SJCRH30 (cell line): Measurements from ENCODE around the gene FER. TPM values are rescaled to one million over a fixed set of nuclear protein-coding genes. Genes with fewer than 3 reads are reported as not detected.
A peak's percentile ranks its signal among the peaks of the same experiment; 100 is the strongest.

ENCODE experiments used
- DNase-seq, 2 experiments: peaks; one replicate each; pipeline ENCODE4 v3.0.0-alpha.2; 2015 to 2020
- H3K27ac ChIP-seq: fragments of 250-450 bp; sonication (Bioruptor Pico); 2 replicates; pipeline ENCODE4 v1.5.1; 2020; ENCODE audit warnings: mild to moderate bottlenecking, moderate library complexity
- H3K27me3 ChIP-seq: fragments of 250-450 bp; sonication (Bioruptor Pico); 2 replicates; pipeline ENCODE4 v1.5.1; 2020; ENCODE audit warnings: mild to moderate bottlenecking, moderate library complexity
- H3K36me3 ChIP-seq: fragments of 250-450 bp; sonication (Bioruptor Pico); 2 replicates; pipeline ENCODE4 v1.5.1; 2020; ENCODE audit warnings: mild to moderate bottlenecking, moderate library complexity
- H3K4me1 ChIP-seq: fragments of 250-450 bp; sonication (Bioruptor Pico); 2 replicates; pipeline ENCODE4 v1.5.1; 2020; ENCODE audit warnings: mild to moderate bottlenecking, moderate library complexity
- H3K4me3 ChIP-seq: fragments of 250-450 bp; sonication (Bioruptor Pico); 2 replicates; pipeline ENCODE4 v1.5.1; 2020; ENCODE audit warnings: mild to moderate bottlenecking, moderate library complexity
- H3K9me3 ChIP-seq: fragments of 250-450 bp; sonication (Bioruptor Pico); replicated peaks from 2 replicates; pipeline ENCODE4 v1.5.1; 2020; ENCODE audit warnings: mild to moderate bottlenecking, moderate library complexity
- total RNA-seq: library from RNA; depleted of rRNA; stranded (reverse); fragments of >200 nt; shearing (Covaris generic); gene quantifications from 2 replicates; pipeline ENCODE4 v1.2.3, GENCODE V29; 2014

Gene FER
- total RNA-seq, 1 experiment from 2014 or later = 17.6 TPM

DNA sequence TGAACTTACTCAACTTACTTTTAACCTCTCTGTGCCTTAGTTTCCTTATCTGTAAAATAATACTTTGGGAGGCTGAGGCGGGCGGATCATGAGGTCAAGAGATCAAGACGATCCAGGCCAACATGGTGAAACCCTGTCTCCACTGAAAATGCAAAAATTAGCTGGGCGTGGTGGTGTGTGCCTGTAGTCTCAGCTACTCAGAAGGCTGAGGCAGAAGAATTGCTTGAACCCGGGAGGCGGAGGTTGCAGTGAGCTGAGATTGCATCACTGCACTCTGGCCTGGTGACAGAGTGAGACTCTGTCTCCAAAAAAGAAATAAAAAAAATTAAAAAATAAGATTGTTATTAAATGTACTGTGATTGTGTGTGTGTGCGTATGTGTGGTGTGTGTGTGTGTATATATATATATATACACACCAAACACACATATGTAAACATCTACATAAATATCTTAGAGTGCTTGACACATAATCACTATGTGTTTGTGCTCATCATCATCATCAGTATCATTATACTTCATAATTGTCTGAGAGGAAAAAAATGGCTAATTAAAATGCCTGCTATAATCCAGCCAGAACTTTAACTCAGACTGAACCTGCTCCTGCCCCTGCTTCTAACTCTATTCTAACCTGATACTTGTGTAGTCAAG is 312.8 kb downstream of the FER start:
- H3K27me3 ChIP-seq = no peaks in the 10 kb centered on the region
- DNase-seq = no peak
- no peak overlapping the region for H3K4me3 ChIP-seq
- H3K9me3 ChIP-seq = no peaks in the 10 kb centered on the region
- H3K4me1 ChIP-seq = peaks cover 9% of the 10 kb centered on the region; the same call in 1 of the 2 replicates
- H3K27ac ChIP-seq = no peak overlapping the region
- no peaks in the 10 kb centered on the region for H3K36me3 ChIP-seq

DNA sequence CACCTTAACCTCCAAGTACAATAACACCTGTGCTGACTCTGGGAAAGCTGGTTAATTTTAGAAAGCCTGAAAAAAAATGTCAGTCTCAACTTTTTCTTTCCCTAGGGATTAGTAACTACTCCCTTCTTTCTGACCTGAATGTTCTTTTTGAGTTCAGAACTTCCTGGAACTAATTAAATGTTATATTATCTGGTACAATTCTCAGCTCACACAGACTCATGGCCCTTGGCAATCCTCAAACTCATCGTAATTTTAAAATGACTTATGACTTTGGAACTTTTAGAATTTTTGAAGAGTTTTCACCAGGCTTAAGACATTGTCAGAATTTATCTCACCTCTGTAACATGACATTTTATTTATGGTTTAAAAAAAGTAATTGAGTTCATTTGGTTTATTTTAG is 315.0 kb downstream of the FER start:
- Histone ChIP-seq H3K9me3 (no peaks in the 10 kb centered on the region), H3K4me3 (no peak overlapping the region), H3K27me3 (no peaks in the 10 kb centered on the region), H3K36me3 (no peaks in the 10 kb centered on the region), H3K27ac (no peak overlapping the region), H3K4me1 (peaks cover 9% of the 10 kb centered on the region; the same call in 1 of the 2 replicates)
- DNase-seq = peak in 1 of 2 experiments; percentile 30

DNA sequence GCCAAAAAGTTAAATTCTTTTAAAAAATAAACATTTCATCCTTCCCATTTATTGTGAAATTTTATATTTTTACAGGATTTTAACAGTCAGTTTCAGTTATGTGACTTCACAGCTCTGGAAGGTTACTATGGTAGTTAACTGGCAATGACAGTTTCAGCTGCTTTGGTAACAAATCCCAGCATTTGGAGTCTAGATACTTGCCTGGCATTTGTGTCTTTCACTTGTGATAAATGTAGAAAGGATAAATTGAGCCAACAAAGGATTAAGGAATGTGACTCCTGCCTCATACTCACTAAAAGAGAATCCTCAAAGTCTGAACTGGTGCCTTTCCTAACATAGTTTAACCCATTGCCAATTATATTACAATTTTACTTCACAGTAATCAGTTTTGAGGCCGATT is 315.5 kb downstream of the FER start:
- H3K4me1 ChIP-seq = peaks cover 9% of the 10 kb centered on the region; the same call in 1 of the 2 replicates
- H3K4me3 ChIP-seq = no peak overlapping the region
- H3K27ac ChIP-seq = no peak overlapping the region
- H3K36me3 ChIP-seq = no peaks in the 10 kb centered on the region
- H3K9me3 ChIP-seq = no peaks in the 10 kb centered on the region
- H3K27me3 ChIP-seq = no peaks in the 10 kb centered on the region
- peak in 1 of 2 experiments; percentile 34 for DNase-seq

DNA sequence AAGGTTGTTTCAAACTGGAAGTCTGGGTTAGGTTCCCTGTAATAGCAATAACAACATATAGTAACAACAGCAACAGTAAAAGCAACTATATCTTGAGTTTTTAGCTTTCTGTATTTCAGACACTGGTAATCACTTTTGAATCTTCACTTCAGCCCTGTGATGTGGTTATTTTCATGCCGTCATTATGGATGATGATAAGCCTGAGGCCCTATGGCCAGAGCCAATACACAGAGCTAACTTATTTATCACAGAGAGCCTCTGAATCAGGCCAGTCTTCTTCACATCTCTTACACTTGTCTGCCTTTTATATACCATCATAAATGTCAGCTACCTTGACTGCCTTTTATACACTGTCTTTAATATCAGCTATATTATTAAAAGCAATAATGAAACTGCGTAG is 329.0 kb downstream of the FER start:
- H3K4me1 ChIP-seq = no peaks in the 10 kb centered on the region

DNA sequence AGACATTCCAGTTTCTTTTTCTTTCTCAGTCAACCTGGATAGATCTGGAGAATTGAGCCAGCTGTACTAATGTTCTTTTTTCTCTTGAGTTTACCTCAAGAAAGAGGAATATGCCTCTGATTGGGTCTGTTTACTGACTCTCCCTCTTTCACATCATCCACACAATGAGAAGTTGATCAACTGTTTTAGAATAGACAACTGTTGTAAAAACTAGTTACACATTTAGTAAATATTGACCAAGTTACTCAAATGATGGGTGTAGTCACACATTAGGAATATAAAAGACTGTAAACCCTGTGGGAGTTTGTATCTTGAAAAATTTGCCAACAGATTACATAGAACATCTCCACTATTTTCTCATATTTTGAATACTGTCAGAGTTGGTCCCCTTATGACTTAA is 330.8 kb downstream of the FER start:
- Histone ChIP-seq H3K36me3 (no peaks in the 10 kb centered on the region), H3K27ac (no peak overlapping the region), H3K4me1 (no peaks in the 10 kb centered on the region), H3K4me3 (no peak overlapping the region), H3K9me3 (no peaks in the 10 kb centered on the region), H3K27me3 (no peaks in the 10 kb centered on the region)
- no peak for DNase-seq

More for the DNA sequence above, 329.0 kb downstream of the FER start:
- H3K36me3 ChIP-seq = no peaks in the 10 kb centered on the region
- no peak for DNase-seq
- H3K9me3 ChIP-seq = no peaks in the 10 kb centered on the region
- no peaks in the 10 kb centered on the region for H3K27me3 ChIP-seq
- no peak overlapping the region for H3K4me3 ChIP-seq
- H3K27ac ChIP-seq = no peak overlapping the region

DNA sequence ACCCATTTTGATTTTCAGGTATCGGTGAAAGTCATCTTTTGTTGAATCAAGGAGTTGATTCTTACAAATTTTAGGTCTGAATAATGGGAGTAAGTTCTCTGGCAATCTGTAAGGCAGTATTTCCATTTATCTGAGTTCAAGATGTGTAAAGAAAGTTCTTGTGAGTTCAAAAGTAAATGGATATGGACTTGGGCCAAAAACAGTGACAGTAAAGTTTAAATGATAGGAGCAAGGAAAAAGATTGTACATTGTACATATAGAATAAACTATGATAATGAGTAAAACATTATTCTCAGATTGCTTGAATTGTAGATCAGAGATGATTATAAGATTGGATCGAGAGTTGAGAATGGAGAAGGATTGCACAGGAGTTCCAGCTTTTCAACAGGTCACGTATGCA is 332.8 kb downstream of the FER start:
- no peaks in the 10 kb centered on the region for H3K36me3 ChIP-seq
- no peak overlapping the region for H3K27ac ChIP-seq
- no peak overlapping the region for H3K4me3 ChIP-seq
- H3K4me1 ChIP-seq = no peaks in the 10 kb centered on the region
- no peak for DNase-seq
- no peaks in the 10 kb centered on the region for H3K9me3 ChIP-seq
- no peaks in the 10 kb centered on the region for H3K27me3 ChIP-seq

DNA sequence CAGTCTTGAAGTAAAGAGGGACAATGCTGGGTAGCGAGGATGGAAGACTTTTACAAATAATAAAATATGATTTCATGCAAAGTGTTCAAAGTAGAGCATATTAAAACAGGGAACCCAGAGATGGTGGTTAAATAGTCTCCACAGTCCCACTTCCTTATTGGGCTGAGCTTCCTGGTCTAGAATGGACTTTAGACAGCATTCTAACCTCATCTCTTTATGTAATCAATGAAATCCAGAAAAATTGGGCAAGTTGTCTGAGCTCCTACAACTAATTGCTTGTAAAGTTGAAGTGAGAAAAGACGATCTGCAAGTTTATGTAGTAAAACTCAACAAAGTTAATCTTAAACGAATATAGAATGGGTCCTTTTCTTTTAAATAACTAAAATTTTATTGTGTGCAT is 333.2 kb downstream of the FER start:
- Histone ChIP-seq H3K27me3 (no peaks in the 10 kb centered on the region), H3K36me3 (no peaks in the 10 kb centered on the region), H3K4me1 (no peaks in the 10 kb centered on the region), H3K4me3 (no peak overlapping the region), H3K27ac (no peak overlapping the region), H3K9me3 (no peaks in the 10 kb centered on the region)
- no peak for DNase-seq

DNA sequence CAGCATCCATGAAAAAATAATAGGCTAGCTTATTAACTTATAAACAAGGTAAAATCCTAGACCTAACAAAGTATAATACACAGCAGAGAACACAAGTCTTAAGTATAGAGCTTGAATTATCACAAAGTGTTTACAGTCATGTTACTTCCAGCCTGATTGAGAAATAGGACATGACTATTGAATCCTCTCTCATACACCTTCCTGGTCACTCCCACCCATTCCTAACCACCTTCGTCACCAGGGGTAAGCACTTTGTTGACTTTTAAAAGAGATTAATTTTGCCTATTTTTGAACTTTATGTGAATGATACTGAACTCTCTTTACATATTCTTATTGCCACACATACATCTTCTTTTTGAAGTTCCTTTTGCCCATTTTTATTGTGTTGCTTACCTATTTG is 336.2 kb downstream of the FER start:
- H3K36me3 ChIP-seq = no peaks in the 10 kb centered on the region
- H3K27ac ChIP-seq = no peak overlapping the region
- H3K4me3 ChIP-seq = no peak overlapping the region
- H3K27me3 ChIP-seq = no peaks in the 10 kb centered on the region
- no peaks in the 10 kb centered on the region for H3K4me1 ChIP-seq
- DNase-seq = no peak
- no peaks in the 10 kb centered on the region for H3K9me3 ChIP-seq

DNA sequence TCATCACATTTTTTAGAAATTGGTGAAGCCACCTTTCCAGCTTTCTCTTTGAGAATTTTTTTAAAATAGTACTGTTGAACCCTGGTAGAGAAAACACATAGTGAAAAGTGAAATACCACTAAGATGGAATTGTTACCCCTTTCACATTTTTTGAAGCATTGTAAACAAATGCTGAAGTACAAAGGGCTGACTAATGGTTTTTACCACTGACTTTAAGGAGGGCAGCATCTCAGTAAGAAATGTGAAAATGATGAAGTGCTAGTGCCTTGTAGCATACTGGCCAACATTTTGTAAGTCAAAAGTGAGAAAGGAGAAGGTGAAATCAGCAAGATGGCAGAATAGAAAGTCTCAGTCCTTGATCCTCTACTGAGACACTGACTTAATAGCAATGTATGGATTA is 341.5 kb downstream of the FER start:
- H3K36me3 ChIP-seq = no peaks in the 10 kb centered on the region
- no peak overlapping the region for H3K27ac ChIP-seq
- no peaks in the 10 kb centered on the region for H3K9me3 ChIP-seq
- DNase-seq = no peak
- H3K4me3 ChIP-seq = no peak overlapping the region
- H3K27me3 ChIP-seq = no peaks in the 10 kb centered on the region
- H3K4me1 ChIP-seq = no peaks in the 10 kb centered on the region

DNA sequence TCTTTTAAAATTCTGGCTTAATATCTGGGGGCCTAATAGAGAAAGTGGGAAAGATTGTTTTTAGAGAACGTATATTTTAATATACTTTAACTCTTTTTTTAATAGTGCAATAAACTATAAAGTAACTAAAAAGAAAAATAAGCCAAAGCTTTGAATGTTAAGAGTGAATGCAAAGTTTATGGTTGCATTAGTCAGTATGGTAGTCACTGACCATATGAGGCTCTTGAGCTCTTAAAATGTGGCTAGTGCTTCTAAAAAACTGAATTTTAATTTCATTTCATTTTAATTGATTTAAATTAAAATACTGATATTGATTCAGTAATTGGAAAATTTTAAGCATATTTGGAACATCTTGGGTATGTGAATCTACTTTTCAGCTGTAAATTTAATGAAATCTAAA is 351.4 kb downstream of the FER start:
- no peaks in the 10 kb centered on the region for H3K4me1 ChIP-seq
- no peak for DNase-seq
- no peak overlapping the region for H3K4me3 ChIP-seq
- no peaks in the 10 kb centered on the region for H3K36me3 ChIP-seq
- no peaks in the 10 kb centered on the region for H3K9me3 ChIP-seq
- H3K27me3 ChIP-seq = no peaks in the 10 kb centered on the region
- H3K27ac ChIP-seq = no peak overlapping the region

DNA sequence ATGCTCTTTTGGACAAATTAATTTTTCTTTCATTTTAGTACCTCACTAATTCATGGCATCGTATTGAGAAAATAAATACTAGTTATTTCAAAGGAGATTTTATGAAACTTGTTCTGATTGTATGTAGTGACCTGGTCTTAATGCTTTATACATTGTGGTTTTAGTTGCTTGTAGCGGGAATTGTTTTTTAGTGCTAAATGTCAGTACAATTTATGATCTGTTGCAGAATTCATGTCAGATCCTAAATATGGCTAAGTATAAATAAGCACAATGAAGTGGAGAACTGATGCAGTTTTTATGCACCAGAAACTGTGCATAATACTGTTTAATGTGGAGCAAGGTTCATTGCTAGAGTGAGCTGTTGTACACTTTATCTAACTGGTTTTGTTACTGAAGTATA is 353.3 kb downstream of the FER start:
- no peak overlapping the region for H3K27ac ChIP-seq
- H3K9me3 ChIP-seq = no peaks in the 10 kb centered on the region
- H3K27me3 ChIP-seq = no peaks in the 10 kb centered on the region
- no peak for DNase-seq
- H3K4me1 ChIP-seq = no peaks in the 10 kb centered on the region
- no peaks in the 10 kb centered on the region for H3K36me3 ChIP-seq
- H3K4me3 ChIP-seq = no peak overlapping the region

DNA sequence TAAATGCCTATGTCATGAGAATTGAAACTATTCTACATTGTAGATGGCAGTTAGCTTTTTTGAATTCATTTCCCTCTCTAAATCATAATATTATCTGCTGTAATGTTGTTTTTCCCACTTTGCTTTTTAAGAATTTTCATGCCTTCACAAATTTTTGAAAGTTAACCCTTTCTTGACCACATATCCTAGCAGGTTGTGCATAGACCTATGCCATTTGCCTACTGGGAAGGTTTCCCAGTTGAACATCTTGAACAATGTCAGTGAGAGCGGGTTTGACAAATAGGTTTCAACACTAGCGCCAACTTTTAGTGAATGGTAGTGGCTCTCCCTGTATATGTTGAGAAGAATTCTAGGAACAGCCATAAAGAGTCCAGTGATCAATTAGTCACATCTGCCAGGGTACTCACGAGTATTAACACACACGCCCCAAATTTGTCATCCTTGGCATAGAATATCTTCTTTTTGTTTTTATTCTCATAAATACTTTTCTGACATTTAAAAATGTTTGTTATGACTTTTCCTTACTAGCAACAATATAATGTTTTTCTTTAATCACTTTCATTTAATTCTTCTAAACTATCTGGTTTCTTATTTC is 354.5 kb downstream of the FER start:
- Histone ChIP-seq H3K4me1 (no peaks in the 10 kb centered on the region), H3K4me3 (no peak overlapping the region), H3K27ac (no peak overlapping the region), H3K36me3 (no peaks in the 10 kb centered on the region), H3K27me3 (no peaks in the 10 kb centered on the region), H3K9me3 (no peaks in the 10 kb centered on the region)
- DNase-seq = no peak

DNA sequence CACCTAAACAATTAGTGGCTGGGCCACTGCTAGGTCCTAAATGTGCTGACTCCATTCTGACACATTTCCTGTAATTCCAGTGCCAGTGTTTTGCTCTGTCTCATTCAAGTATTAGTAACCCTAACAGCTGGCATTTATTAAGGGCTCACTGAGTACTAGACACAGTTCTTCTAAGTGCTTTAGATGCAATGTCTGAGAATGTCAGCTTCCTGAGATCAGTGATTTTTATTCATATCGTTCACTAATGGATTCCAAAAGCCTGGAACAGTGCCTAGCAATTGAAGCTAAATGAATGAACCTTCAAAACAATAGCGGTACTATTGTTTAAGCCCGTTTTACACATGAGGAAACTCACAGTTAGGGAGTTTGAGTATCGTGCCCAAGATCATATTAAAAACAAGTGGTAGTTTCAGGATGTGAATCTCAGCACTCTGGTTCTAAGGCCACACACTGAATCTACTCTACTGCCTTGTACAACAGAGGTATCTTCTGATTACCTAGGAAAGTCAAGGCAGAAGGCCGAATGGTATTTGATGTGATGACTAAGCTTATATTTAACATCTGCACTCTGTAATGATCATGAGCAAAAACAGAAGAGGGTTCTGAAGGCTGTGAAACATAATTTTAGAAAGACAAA is 358.1 kb downstream of the FER start:
- Histone ChIP-seq H3K9me3 (no peaks in the 10 kb centered on the region), H3K27me3 (no peaks in the 10 kb centered on the region), H3K27ac (no peak overlapping the region), H3K36me3 (no peaks in the 10 kb centered on the region), H3K4me3 (no peak overlapping the region), H3K4me1 (no peaks in the 10 kb centered on the region)
- DNase-seq = peak; percentile 5 to 17

DNA sequence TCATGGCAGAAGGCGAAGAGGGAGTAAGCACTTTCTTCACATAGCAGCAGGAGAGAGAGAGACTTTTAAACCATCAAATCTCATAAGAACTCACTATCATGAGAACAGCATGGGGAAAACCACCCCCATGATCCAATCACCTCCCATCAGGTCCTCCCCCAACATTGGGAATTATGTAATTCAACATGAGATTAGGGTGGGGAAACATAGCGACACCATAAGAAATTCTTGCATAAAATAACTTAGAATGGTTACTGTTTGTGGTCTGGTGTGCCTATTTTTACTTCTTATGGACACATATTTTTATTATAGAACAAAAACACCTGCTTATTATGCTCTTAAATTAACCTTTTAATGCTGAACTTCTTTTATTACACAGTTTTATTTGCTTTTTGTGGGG is 364.0 kb downstream of the FER start:
- no peak overlapping the region for H3K4me3 ChIP-seq
- no peak for DNase-seq

DNA sequence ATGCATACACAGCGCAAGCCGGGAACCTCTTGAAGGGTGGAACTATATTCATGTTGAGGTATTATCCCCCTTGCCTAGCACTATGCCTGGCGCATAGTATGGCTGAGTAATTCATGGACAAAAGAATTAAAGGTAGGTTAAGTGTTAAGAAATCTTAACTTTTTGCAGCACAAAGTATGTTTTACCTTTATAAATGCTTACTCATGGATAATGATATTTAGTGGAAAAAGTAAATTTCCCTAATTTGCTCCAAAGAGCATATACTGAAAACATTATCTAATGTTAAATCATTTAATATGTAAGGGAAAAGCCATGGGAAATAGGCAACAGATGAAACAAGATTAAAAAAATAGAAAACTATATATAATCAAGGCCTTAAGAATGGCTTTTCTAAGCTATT is 365.9 kb downstream of the FER start:
- no peak for DNase-seq
- Histone ChIP-seq H3K4me1 (no peaks in the 10 kb centered on the region), H3K9me3 (no peaks in the 10 kb centered on the region), H3K36me3 (no peaks in the 10 kb centered on the region), H3K4me3 (no peak overlapping the region), H3K27ac (no peak overlapping the region), H3K27me3 (no peaks in the 10 kb centered on the region)

More for the DNA sequence above, 364.0 kb downstream of the FER start:
- no peaks in the 10 kb centered on the region for H3K36me3 ChIP-seq
- no peaks in the 10 kb centered on the region for H3K4me1 ChIP-seq
- no peak overlapping the region for H3K27ac ChIP-seq
- no peaks in the 10 kb centered on the region for H3K9me3 ChIP-seq
- H3K27me3 ChIP-seq = no peaks in the 10 kb centered on the region

DNA sequence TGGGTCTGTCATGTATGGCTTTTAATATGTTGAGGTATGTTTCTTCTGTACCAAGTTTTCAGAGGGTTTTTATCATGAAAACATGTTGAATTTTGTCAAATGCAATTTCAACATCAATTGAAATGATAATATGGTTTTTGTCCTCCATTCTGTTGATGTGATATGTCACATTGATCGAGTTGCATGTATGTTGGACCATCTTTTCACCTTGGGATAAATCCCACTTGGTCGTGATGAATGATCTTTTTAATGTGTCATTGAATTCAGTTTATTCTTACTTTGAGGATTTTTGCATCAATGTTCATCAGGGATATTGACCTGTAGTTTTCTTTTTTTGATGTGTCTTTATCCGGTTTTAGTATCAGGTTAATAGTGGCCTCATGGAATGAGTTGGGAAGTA is 373.5 kb downstream of the FER start:
- Histone ChIP-seq H3K4me1 (peaks cover 6% of the 10 kb centered on the region), H3K36me3 (no peaks in the 10 kb centered on the region), H3K9me3 (peaks cover 6% of the 10 kb centered on the region; the same call in 1 of the 2 replicates), H3K27ac (no peak overlapping the region), H3K4me3 (no peak overlapping the region), H3K27me3 (no peaks in the 10 kb centered on the region)
- DNase-seq = no peak
